ENCODE data around the gene RPRD1B. TPM values are rescaled to one million over a fixed set of nuclear protein-coding genes. Genes with fewer than 3 reads are reported as not detected.
A peak's percentile ranks its signal among the peaks of the same experiment; 100 is the strongest.

Gene RPRD1B
- total and polyA plus RNA-seq, 2 donors: 45.0 to 85.2 TPM

DNA sequence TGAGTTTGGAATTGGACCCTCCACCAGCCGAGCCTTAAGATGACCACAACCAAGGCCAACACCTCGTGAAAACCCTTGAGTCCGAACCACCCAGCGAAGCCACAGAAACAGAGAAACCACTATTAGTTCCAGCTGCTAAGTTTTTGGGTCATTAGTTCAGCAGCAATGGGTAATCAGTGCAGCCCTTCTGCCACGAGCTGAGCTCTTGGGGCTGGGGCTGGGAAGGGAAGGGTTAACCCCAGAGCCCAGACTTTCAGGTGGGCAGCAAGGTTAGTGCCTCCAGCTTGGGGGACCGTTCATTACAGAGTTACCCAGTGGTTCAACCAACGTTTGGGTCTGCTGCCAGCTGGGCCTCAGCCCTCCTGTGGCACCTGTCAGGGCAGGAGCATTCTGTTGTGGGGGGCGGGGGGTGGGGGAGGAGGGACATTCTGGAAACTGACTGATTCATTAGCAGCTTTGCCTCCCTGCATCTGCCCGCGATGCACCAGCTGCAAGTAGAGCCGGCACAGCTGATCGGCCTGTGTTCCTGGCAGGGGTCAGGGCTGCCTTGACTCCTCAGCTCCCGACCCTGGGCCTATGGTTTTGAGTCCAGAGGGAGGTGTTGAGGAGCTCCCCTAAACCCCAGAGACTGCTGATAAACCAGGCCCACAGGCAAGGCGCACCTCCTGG lies 78.8 kb downstream of the RPRD1B start:
- no peak for DNase-seq (ENCODE audit: extremely low spot score)
- H3K36me3 ChIP-seq (ENCODE audit: insufficient read depth): no peaks in the 10 kb centered on the region
- 93% methylated on average over 14 of the region's 14 CpGs for WGBS
- H3K27ac ChIP-seq (ENCODE audit: low read depth): no peak overlapping the region
- H3K4me3 ChIP-seq (ENCODE audit: low read depth, low read length): no peak overlapping the region
- no peaks in the 10 kb centered on the region for H3K4me1 ChIP-seq (ENCODE audit: insufficient read depth)

DNA sequence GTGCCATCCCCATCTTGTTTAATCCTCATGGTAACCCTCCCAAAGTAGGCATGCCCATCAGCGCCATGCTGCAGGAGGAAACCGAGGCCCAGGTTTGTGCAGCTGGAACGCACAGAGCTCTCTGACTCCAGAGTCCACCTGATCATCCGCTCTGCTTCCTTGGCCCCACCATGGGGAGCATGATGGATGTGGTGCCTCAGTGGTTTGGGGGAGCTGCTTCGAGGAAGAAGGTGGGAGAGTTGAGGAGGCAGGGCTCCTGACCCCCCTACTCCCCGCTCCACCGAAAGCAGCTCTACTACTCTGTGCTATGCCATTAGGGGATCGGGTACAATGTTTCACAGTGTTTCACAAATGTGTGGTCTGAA lies 79.4 kb downstream of the RPRD1B start:
- DNase-seq (ENCODE audit: extremely low spot score): no peak
- WGBS: 98% methylated on average over 8 of the region's 8 CpGs
- Histone ChIP-seq H3K4me3 (ENCODE audit: low read depth, low read length) (no peak overlapping the region), H3K4me1 (ENCODE audit: insufficient read depth) (no peaks in the 10 kb centered on the region), H3K27ac (ENCODE audit: low read depth) (no peak overlapping the region), H3K36me3 (ENCODE audit: insufficient read depth) (no peaks in the 10 kb centered on the region)

DNA sequence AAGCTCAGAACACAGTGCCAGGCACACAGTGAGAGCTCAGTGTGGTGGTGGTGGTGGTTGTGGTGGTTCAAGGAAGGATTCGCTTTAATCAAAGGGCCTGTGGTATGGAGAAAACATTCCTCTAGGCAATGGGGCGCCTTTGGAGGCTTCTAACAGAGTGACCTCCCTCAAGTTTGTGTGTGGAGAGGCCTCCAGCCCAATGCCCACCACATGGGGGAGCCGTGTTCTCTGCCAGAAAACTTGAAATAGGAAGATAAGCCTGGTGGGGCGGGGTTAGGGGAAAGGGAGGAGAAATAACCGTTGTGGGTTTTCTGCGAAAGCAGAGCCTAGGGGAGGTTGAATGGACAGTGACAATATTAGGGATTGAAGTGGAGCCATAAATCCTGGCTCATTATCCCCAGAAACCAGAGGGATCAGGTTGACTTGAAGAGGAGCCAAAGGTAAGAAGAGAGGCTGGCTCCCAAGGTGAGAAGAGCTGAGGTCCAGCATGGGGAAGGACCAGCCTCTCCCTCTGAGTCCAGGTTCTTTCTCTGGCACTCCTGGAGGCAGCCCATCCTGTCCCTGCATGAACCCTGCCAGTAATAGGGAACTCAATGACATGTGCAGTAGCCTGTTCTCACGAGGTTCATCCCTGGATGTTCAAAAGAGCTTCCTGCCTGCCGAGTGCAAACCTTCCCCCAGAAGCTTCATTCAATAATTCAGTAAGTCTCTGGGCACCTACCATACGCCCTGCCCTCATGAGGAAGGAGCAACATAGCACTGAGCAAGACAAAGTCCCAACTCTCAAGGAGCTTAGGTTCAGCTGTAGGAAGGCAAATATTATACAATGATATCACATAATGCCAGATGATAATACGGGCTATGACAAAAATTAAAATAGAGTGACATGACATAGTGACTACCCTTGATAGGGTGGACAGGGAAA lies 80.1 kb downstream of the RPRD1B start:
- no peak overlapping the region for H3K4me3 ChIP-seq (ENCODE audit: low read depth, low read length)
- WGBS: 68% methylated on average over 10 of the region's 10 CpGs

DNA sequence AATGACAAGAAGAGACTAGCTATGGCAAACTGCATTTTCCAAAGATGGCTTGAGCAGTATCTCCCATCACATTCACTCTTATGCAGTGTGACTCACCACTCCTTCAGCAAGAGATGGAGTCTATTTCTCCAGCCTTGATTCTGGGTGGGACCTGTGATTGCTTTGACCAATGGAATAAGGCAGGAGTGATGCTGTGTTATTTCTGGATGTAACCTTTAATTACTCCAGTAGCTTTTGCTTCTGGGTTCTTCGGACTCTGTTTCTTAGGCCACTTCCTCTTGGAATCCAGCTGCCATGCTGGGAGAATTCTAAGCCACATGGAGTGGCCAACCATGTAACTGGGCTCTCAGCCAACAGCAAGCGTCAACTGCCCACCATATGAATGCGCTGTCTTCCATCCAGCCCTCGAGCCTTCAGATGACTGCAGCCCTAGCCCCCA lies 80.8 kb downstream of the RPRD1B start:
- H3K4me3 ChIP-seq (ENCODE audit: low read depth, low read length): no peak overlapping the region
- H3K4me1 ChIP-seq (ENCODE audit: insufficient read depth): no peaks in the 10 kb centered on the region
- no peaks in the 10 kb centered on the region for H3K36me3 ChIP-seq (ENCODE audit: insufficient read depth)
- no peak for DNase-seq (ENCODE audit: extremely low spot score)
- H3K27ac ChIP-seq (ENCODE audit: low read depth): no peak overlapping the region
- WGBS: 92% methylated on average over 4 of the region's 4 CpGs

More for the DNA sequence above, 80.1 kb downstream of the RPRD1B start:
- Histone ChIP-seq H3K36me3 (ENCODE audit: insufficient read depth) (no peaks in the 10 kb centered on the region), H3K4me1 (ENCODE audit: insufficient read depth) (no peaks in the 10 kb centered on the region), H3K27ac (ENCODE audit: low read depth) (no peak overlapping the region)
- no peak for DNase-seq (ENCODE audit: extremely low spot score)

DNA sequence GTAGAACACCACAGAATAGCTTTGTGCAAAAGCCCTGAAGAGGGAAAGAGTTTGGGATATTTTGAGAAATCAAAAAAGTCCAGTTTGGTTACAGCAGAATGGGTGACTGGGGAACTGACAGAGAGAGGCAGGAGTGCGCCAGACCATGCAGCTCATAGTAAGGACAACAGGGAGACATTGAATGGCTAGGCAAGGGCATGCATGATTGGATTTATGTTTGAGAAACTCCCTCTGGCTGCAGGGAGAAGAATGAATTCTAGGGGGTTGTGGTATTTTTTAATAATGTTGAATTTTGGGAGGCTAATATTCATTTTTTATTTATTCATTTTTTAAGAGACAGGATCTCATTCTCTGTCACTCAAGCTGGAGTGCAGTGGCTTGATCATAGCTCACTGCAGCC lies 81.7 kb downstream of the RPRD1B start:
- no peak for DNase-seq (ENCODE audit: extremely low spot score)

DNA sequence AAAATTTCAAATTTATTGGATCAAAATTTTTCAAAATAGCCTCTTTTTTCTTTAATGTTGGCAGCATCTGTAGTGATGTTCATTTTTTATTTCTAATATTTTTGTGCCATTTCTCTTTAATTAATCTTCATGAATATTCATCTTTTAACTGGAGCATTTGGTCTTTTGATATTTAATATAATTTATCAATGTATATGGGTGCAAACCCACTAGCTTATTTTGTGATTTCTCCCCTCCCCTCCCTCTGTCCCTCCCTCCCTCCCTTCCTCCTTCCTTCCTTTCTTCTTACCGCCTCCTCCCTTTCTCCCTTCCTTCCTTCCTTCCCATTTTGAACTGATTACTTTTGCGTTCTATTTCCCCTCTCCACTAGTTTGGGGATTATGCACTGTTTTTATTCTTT lies 82.3 kb downstream of the RPRD1B start:
- H3K36me3 ChIP-seq (ENCODE audit: insufficient read depth): no peaks in the 10 kb centered on the region
- WGBS: 94% methylated on average over 2 of the region's 2 CpGs
- H3K4me3 ChIP-seq (ENCODE audit: low read depth, low read length): no peak overlapping the region
- H3K4me1 ChIP-seq (ENCODE audit: insufficient read depth): no peaks in the 10 kb centered on the region
- no peak for DNase-seq (ENCODE audit: extremely low spot score)
- no peak overlapping the region for H3K27ac ChIP-seq (ENCODE audit: low read depth)

More for the DNA sequence above, 81.7 kb downstream of the RPRD1B start:
- Histone ChIP-seq H3K36me3 (ENCODE audit: insufficient read depth) (no peaks in the 10 kb centered on the region), H3K27ac (ENCODE audit: low read depth) (no peak overlapping the region), H3K4me3 (ENCODE audit: low read depth, low read length) (no peak overlapping the region), H3K4me1 (ENCODE audit: insufficient read depth) (no peaks in the 10 kb centered on the region)
- WGBS: 97% methylated on average over 1 of the region's 1 CpG

DNA sequence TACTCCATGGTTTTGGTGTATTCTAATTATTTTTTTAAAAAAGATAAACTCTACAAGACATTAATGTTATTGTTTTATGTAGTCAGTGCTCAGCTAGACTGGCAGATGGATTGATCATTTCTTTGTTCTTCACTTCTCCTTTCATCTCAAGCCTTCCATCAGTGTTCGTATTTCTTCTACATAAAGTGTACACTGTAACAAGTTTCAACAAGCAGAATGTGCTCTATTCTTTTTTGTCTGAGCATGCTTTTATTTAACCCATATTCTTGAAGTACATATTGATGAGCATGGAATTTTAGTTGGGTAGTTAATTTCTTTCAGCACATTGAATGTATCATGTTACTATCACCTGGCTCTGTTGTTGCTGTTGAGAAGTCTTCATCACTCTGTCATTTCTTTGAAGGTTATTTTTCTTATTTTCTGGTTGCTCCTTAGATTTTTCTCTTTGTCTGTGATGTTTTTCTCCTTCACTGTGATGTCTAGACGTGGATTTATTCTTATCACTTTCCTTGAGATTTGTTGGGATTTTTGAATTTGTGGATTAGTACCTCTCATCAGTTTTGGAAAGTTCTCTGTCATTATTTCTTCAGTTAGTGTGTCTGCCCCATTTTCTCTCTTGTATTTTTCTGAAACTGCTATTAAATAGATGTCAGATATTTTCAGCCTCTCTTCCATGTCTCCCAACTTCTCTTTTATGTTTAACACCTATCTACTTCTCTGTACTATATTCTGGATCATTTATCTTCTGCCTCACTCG lies 83.0 kb downstream of the RPRD1B start:
- no peaks in the 10 kb centered on the region for H3K36me3 ChIP-seq (ENCODE audit: insufficient read depth)
- H3K4me3 ChIP-seq (ENCODE audit: low read depth, low read length): no peak overlapping the region
- H3K27ac ChIP-seq (ENCODE audit: low read depth): no peak overlapping the region
- no peaks in the 10 kb centered on the region for H3K4me1 ChIP-seq (ENCODE audit: insufficient read depth)
- no peak for DNase-seq (ENCODE audit: extremely low spot score)
- WGBS: 71% methylated on average over 3 of the region's 3 CpGs

DNA sequence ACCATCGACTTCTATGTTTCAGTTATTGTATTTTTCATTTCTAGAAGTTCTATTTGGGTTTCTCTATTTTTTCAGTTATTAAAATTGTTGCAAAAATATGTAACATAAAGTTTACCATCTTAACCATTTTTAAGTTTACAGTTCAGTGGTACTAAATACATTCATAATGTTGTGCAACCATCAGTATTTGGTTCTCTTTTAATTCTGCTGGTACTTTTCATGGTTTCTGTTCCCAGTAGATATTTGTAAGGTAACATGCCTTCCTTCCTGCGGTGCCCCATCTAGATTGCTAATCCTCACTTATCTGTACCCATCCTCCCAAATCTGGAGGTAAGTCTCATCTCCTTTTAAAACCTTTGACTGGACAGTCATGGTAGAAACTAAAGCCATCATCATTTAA lies 83.7 kb downstream of the RPRD1B start:
- 97% methylated on average over 2 of the region's 2 CpGs for WGBS
- no peak for DNase-seq (ENCODE audit: extremely low spot score)
- Histone ChIP-seq H3K36me3 (ENCODE audit: insufficient read depth) (no peaks in the 10 kb centered on the region), H3K27ac (ENCODE audit: low read depth) (no peak overlapping the region), H3K4me3 (ENCODE audit: low read depth, low read length) (no peak overlapping the region), H3K4me1 (ENCODE audit: insufficient read depth) (no peaks in the 10 kb centered on the region)

DNA sequence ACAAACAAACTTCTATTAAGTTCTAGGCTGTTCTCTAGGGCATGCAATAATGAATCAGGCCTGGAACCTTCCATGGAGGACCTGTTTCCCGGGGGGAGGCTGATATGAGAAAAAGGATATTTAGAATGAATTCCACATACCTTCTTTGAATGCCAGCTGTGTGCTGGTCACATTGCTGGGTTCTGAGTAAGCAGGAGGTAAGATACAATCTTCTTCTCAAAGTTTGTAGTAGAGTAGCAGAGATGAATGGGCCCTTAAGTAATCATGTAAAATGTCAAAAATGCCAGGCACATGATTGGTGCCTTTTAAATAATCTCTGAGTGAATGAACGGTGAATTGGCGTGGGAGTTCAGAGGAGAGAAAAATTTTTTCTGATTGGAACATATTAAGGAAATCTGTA lies 84.1 kb downstream of the RPRD1B start:
- 83% methylated on average over 3 of the region's 3 CpGs for WGBS
- H3K27ac ChIP-seq (ENCODE audit: low read depth): no peak overlapping the region

DNA sequence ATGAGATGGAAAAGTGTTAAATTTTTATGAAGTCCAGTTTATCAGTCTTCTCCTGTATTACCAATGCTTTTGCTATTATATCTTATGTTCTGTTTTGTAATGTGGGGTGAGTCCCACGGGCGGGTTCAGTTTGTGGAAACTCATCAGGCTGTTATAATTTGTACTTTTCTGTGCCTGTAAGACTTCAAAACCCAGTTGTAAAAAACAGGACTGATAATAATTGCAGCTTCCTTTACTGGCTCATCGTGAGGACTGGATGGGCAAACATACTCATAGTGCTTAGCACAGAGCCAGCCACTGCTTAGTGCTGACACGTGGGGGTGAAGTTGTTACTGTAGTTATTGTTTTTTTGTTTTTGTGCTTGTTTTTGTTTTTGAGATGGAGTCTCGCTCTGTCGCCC lies 85.9 kb downstream of the RPRD1B start:
- no peak overlapping the region for H3K27ac ChIP-seq (ENCODE audit: low read depth)
- WGBS: 60% methylated on average over 6 of the region's 6 CpGs
- no peak for DNase-seq (ENCODE audit: extremely low spot score)

More for the DNA sequence above, 84.1 kb downstream of the RPRD1B start:
- H3K4me3 ChIP-seq (ENCODE audit: low read depth, low read length): no peak overlapping the region
- no peaks in the 10 kb centered on the region for H3K36me3 ChIP-seq (ENCODE audit: insufficient read depth)
- no peaks in the 10 kb centered on the region for H3K4me1 ChIP-seq (ENCODE audit: insufficient read depth)
- DNase-seq (ENCODE audit: extremely low spot score): no peak

DNA sequence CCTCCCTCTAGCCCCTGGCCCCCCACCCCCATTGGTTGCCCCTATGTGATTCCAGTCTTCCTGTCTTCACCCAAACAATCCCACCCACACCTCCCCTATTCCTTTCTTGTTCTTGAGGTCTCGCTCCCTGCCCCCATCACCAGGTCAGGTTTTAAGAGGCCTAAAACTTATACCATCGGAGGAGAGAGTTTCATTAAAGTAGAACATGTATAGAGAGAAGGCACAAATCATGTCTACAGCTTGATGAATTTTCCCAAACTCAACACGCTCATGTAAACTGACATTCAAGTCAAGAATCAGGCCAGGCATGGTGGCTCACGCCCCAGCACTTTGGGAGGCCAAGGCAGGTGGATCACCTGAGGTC lies 87.1 kb downstream of the RPRD1B start:
- Histone ChIP-seq H3K27ac (ENCODE audit: low read depth) (no peak overlapping the region), H3K4me1 (ENCODE audit: insufficient read depth) (no peaks in the 10 kb centered on the region), H3K36me3 (ENCODE audit: insufficient read depth) (no peaks in the 10 kb centered on the region), H3K4me3 (ENCODE audit: low read depth, low read length) (no peak overlapping the region)
- 98% methylated on average over 4 of the region's 4 CpGs for WGBS
- DNase-seq (ENCODE audit: extremely low spot score): no peak

More for the DNA sequence above, 85.9 kb downstream of the RPRD1B start:
- no peak overlapping the region for H3K4me3 ChIP-seq (ENCODE audit: low read depth, low read length)
- no peaks in the 10 kb centered on the region for H3K36me3 ChIP-seq (ENCODE audit: insufficient read depth)
- no peaks in the 10 kb centered on the region for H3K4me1 ChIP-seq (ENCODE audit: insufficient read depth)

DNA sequence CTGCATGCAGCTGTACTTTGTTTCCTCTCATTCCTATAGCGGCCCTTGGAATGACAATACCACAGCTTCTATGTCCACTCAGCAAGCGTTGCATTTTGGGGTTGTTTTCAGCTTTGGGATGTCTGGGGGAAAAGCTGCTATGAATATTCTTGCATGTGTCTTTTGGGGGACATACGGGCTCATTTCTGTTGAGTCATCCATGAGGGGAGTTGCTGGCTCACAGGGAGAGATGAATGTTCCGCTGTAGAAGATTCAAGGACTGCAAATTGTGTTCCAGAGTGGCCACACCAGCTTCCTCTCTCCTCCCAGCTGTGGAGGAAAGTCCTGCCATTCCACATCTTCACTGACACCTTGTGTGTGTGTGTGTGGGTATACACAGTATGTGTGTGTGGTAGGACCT lies 88.2 kb downstream of the RPRD1B start:
- no peak overlapping the region for H3K4me3 ChIP-seq (ENCODE audit: low read depth, low read length)
- DNase-seq (ENCODE audit: extremely low spot score): no peak
- H3K27ac ChIP-seq (ENCODE audit: low read depth): no peak overlapping the region
- no peaks in the 10 kb centered on the region for H3K36me3 ChIP-seq (ENCODE audit: insufficient read depth)
- H3K4me1 ChIP-seq (ENCODE audit: insufficient read depth): no peaks in the 10 kb centered on the region
- WGBS: 92% methylated on average over 4 of the region's 4 CpGs

DNA sequence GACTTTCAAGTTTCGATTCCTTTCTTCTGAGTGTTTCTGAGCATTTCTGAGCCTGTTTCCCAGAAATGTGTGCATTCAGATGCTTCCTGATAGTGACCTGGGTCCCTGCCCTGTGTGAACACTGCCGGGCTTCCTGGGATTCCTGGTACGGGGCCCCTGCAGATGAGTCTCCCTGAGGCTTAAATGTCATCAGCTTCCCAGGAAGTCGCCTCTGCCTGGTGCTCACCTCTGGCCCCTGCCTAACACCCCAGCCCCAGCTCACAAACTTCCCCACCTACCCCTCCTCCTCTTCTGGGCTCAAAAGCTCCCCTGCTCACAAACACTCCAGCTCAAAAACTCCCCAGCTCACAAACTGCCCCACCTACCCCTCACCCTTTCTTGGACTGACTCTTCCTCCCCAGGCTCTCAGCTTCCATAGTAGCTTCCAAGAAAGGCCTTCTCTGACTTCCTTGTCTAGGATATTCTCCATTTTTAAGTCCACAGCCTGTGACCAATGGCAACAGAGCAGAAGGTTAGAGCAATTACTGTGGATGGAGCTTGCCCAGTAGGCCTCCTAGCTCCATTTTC lies 89.6 kb downstream of the RPRD1B start:
- WGBS: 17% methylated on average over 4 of the region's 4 CpGs
- Histone ChIP-seq H3K4me1 (ENCODE audit: insufficient read depth) (no peaks in the 10 kb centered on the region), H3K27ac (ENCODE audit: low read depth) (peak overlapping the region; percentile 4), H3K36me3 (ENCODE audit: insufficient read depth) (no peaks in the 10 kb centered on the region), H3K4me3 (ENCODE audit: low read depth, low read length) (no peak overlapping the region)
- DNase-seq (ENCODE audit: extremely low spot score): no peak

Data from urinary bladder (tissue), 4 donors.